ENCODE results near the gene UBAC2.

Gene UBAC2

DNA sequence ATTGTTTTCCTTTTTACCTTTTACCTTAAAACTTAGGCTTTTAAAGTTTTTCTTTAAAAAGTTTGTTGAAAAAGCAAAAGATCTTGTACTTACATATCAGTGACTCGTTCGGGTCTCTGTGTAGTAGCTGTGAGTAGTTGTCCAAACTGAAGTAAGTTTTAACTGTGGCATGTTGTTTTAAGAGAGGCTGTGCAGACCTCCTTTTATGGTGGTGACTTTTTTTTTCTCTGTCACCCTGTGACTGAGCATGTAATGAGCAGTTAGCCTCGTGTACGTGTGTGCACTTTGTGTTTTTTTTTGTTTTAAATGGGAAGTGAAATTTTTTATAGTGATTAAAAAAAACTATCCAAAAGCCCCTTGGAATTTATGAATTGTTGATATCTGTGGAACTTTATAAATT, 106.6 kb downstream of the UBAC2 start, which contains the start of gene GPR183:
Gene GPR183, minus strand, starts transcription at position 153 of the 400 bp plus-strand sequence. CDS start 11,254 bp downstream, outside the sequence.
- peak; percentile 18 to 52 for DNase-seq (ENCODE audit: low read depth in 2 of 2)
- TF ChIP-seq, protein P1, sequence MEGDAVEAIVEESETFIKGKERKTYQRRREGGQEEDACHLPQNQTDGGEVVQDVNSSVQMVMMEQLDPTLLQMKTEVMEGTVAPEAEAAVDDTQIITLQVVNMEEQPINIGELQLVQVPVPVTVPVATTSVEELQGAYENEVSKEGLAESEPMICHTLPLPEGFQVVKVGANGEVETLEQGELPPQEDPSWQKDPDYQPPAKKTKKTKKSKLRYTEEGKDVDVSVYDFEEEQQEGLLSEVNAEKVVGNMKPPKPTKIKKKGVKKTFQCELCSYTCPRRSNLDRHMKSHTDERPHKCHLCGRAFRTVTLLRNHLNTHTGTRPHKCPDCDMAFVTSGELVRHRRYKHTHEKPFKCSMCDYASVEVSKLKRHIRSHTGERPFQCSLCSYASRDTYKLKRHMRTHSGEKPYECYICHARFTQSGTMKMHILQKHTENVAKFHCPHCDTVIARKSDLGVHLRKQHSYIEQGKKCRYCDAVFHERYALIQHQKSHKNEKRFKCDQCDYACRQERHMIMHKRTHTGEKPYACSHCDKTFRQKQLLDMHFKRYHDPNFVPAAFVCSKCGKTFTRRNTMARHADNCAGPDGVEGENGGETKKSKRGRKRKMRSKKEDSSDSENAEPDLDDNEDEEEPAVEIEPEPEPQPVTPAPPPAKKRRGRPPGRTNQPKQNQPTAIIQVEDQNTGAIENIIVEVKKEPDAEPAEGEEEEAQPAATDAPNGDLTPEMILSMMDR (IDR thresholded peaks at IDR 0.05; ENCODE audit: low read depth, low read length), result no peak
- H3K4me3 ChIP-seq (replicated peaks in 1 of 2; ENCODE audit: low read depth in 2 of 2, low read length in 2 of 2), result no peak within 1 kb of the TSS

DNA sequence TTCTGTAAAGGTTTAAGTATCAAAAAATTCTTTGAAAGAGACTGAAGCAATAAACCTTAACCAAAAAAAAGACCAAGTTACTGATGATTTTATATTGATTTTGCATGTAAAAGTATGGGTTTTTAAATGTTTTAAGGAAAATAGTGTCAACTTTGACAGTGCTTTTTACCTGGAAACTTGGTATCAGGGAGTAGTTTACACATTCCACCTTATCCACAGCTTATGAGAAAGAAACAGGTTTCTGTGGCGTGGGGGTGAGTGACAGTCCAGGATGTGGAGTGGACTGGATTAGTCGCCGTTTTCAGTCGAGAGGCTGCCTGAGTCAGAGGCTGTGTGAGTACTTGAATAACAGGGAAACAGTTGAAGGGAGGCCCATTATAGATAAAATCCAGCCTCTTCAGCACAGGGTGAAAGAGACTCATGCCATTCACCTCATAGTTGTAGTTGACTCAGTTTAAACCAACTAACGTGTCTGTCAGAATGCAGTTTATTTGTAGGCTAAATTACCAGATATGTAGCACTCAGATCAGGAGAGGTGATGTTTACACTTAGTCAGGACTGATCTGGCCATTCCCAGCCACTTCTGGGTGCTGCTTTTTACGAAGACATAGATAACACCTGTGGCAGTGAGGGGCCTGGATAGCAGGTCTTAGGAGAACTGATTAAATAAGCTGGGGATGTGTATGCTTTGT, 107.1 kb downstream of the UBAC2 start:
- peak; percentile 62 to 83 for DNase-seq (ENCODE audit: low read depth in 2 of 2)
- no peak overlapping the region for H3K4me3 ChIP-seq (replicated peaks in 1 of 2; ENCODE audit: low read depth in 2 of 2, low read length in 2 of 2)
- TF ChIP-seq, protein P1 (IDR thresholded peaks at IDR 0.05; ENCODE audit: low read depth, low read length), result no peak

DNA sequence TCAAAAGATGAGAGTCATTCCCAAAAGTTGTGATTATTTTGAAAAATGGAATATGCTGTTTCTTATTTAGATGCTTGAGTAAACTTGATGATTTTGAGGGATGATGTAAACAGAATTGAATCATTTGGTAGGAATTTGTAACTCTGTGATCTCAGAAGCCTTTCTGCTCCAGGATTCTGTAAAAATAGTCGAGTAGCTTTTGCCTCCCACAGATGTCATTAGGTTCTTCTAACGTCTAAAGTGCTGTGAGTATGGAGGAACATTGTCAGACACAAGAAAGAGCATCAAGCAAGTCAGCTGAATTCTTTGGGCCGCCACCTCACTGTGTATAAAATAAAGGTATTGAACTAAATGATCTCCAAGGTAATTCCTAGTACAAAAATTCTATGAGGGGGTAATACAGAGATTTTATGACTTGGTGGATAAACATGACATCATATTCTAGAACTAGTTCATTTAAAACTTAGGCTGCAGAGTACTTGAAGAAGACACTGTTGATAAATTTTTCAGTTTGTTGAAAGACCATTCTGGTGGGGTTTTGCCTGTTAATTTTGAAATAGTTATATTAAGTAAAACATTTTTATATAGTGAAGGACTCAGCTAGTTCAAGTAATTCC, 107.9 kb downstream of the UBAC2 start:
- TF ChIP-seq, protein P1 (IDR thresholded peaks at IDR 0.05; ENCODE audit: low read depth, low read length), result no peak
- DNase-seq (ENCODE audit: low read depth in 2 of 2), result peak; percentile 58 to 85
- no peak overlapping the region for H3K4me3 ChIP-seq (replicated peaks in 1 of 2; ENCODE audit: low read depth in 2 of 2, low read length in 2 of 2)

DNA sequence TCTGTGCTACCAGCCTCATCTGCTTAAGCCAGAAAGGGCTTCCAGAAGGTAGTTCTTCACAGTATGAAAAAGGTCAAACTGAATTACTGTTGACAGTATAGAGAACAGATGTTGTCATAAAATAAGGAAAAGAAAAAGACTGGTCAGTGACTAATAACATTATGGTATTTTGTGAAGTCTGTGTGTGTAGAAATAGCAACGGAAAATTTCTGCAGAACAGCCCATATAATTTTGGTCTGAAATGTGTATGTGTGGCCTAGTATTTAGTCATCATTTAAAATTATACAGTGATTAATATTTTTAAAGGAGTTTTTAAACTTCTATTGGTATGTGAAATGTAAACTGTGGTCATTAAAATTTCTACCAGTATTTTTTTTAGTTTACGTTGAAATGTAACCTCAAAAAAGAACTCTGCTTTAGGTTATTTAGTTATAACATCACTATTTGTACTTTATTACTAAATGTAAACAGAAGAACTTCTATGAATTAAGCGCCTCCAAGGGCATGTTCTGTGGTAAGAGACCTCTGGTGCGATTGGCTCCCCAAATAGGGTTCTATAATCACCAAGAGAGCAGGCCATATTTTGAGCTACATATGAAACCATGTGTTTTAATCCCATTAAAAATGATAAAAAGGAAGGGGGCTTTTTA, 109.9 kb downstream of the UBAC2 start:
- TF ChIP-seq, protein P1 (IDR thresholded peaks at IDR 0.05; ENCODE audit: low read depth, low read length), result no peak
- DNase-seq (ENCODE audit: low read depth in 2 of 2), result peak; percentile 41 to 82
- H3K4me3 ChIP-seq (replicated peaks in 1 of 2; ENCODE audit: low read depth in 2 of 2, low read length in 2 of 2), result no peak overlapping the region

DNA sequence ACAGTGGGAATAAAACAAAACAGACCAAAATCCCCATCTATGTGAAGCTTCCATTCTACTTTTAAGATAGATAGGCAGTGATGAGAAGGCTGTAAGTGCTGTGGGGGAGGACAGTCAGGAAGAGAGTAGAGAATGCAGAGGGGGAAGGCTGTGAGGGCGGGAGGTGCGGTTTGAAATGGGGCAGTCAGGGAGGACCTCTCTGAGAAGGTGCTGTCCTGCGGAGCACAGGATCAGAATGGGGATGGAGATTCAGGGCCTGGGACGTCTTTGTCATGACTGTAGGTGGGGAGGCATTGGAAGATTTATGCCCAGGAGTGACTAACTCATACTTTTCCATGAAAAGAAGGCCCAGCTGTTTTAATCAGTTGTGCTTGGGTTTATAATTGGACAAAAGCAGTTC, 110.5 kb downstream of the UBAC2 start:
- DNase-seq (ENCODE audit: low read depth in 2 of 2), result no peak
- H3K4me3 ChIP-seq (replicated peaks in 1 of 2; ENCODE audit: low read depth in 2 of 2, low read length in 2 of 2), result no peak overlapping the region
- TF ChIP-seq, protein P1 (IDR thresholded peaks at IDR 0.05; ENCODE audit: low read depth, low read length), result no peak

DNA sequence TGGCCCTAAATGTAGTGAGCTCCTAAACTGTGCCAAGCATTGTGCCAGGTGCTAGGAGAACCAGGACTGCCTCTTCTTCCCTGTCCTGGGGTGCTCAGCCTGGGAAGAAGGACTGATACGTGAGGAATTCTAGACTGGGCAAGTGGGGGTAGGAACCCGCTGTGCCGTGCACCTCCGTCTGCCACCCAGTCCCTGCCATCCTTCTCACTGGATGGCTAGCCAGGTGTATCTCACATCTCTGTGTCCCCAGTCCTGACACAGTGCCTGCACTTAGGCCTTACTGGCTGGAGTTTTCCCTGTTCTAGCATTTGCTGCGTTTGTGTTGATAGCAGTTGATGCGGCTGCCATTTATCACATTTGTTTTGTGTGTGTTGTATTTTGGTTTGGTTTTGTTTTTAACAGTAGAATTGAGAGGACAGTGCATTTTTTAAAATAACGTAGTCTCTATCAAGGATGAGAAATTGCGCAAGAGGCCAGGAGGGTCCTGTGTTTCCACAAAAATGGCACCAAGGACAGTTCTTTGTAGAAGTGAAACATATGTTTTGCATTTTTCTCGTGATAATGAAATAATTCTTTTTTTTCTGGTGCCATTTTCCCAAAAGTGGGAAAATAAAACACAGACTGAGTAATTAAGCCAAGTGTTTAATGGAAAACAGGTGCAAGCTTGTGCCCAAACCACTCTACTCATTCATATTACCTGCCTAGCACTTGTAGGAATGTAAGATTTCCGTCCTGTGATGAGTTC, 111.3 kb downstream of the UBAC2 start:
- H3K4me3 ChIP-seq (replicated peaks in 1 of 2; ENCODE audit: low read depth in 2 of 2, low read length in 2 of 2), result no peak overlapping the region
- TF ChIP-seq, protein P1 (IDR thresholded peaks at IDR 0.05; ENCODE audit: low read depth, low read length), result no peak
- no peak for DNase-seq (ENCODE audit: low read depth in 2 of 2)

Data from cardiac fibroblast (primary cell).